NCI-H446 (cell line): ENCODE results near the gene ZNF563.

Source experiments
- DNase-seq, 2 experiments: peaks; one replicate each; lab custom pipeline; 2025; lab: John Stamatoyannopoulos, UW

The ZNF563 gene

GRCh38 chr19:12294249-12295158, 38.9 kb downstream of the ZNF563 start, which contains the start of gene ZNF44:
ZNF44 (minus strand) TSS chr19:12294883; CDS start chr19:12294694, 189 bp downstream.
- peak; percentile 34 to 82 for DNase-seq

GRCh38 chr19:12293777-12294248, 39.6 kb downstream of the ZNF563 start:
- no peak for DNase-seq

- DNase-seq = no peak
Measured at GRCh38 chr19:12289790-12290065, 43.7 kb downstream of the ZNF563 start.

GRCh38 chr19:12287958-12288500, 45.4 kb downstream of the ZNF563 start:
- no peak for DNase-seq

- DNase-seq = no peak
Measured at GRCh38 chr19:12284631-12285030, 48.8 kb downstream of the ZNF563 start.

- DNase-seq = no peak
Measured at GRCh38 chr19:12284226-12284625, 49.2 kb downstream of the ZNF563 start.

- no peak for DNase-seq
Measured at GRCh38 chr19:12278713-12279112, 54.7 kb downstream of the ZNF563 start.

GRCh38 chr19:12272980-12273901, 60.2 kb downstream of the ZNF563 start:
- no peak for DNase-seq

GRCh38 chr19:12272386-12272785, 61.0 kb downstream of the ZNF563 start:
- no peak for DNase-seq

- DNase-seq = no peak
Measured at GRCh38 chr19:12270854-12271253, 62.6 kb downstream of the ZNF563 start.
